Activated CD4-positive, alpha-beta T cell treated with anti-CD3 and anti-CD28 coated beads, Interleukin-2, amount 10 ng/mL, durations not matched to agents 24 days and 14 days (primary cell): Measurements from ENCODE around the gene DNAH14. TPM values are rescaled to one million over a fixed set of nuclear protein-coding genes. Genes with fewer than 3 reads are reported as not detected.
"Not testable (repeated sequence)": the region's sequence is repeated elsewhere in the genome, so short reads cannot be mapped to it uniquely, and the experiment has no call there.

Experiments used
- DNase-seq: peaks from one replicate; pipeline ENCODE4 v3.0.0; 2022
- H3K27ac Mint-ChIP-seq: one replicate; pipeline ENCODE4 v1.8.0; 2022; ENCODE audit warnings: mild to moderate bottlenecking, mixed read lengths
- H3K27me3 Mint-ChIP-seq: one replicate; pipeline ENCODE4 v1.8.0; 2022; ENCODE audit warnings: mixed read lengths
- H3K36me3 Mint-ChIP-seq: one replicate; pipeline ENCODE4 v1.8.0; 2022; ENCODE audit warnings: low read depth, mild to moderate bottlenecking, mixed read lengths
- H3K4me1 Mint-ChIP-seq: one replicate; pipeline ENCODE4 v1.8.0; 2021; ENCODE audit warnings: mixed read lengths
- H3K4me3 Mint-ChIP-seq: one replicate; pipeline ENCODE4 v1.8.0; 2022; ENCODE audit warnings: mild to moderate bottlenecking, moderate library complexity, mixed read lengths
- H3K9me3 Mint-ChIP-seq: one replicate; pipeline ENCODE4 v1.8.0; 2021; ENCODE audit warnings: mixed read lengths
- intact Hi-C: fragments of 100-400 bp; cut with micrococcal nuclease; formaldehyde crosslinking; loops from one replicate; pipeline ENCODE4 v1.15.1; 2023
- total RNA-seq: library from RNA; stranded (reverse); gene quantifications from 2 replicates; pipeline ENCODE4 v1.2.3, GENCODE V29; 2022

The DNAH14 gene
- total RNA-seq = 0.57 TPM in 1 of 2 replicates, not detected in the other

DNA sequence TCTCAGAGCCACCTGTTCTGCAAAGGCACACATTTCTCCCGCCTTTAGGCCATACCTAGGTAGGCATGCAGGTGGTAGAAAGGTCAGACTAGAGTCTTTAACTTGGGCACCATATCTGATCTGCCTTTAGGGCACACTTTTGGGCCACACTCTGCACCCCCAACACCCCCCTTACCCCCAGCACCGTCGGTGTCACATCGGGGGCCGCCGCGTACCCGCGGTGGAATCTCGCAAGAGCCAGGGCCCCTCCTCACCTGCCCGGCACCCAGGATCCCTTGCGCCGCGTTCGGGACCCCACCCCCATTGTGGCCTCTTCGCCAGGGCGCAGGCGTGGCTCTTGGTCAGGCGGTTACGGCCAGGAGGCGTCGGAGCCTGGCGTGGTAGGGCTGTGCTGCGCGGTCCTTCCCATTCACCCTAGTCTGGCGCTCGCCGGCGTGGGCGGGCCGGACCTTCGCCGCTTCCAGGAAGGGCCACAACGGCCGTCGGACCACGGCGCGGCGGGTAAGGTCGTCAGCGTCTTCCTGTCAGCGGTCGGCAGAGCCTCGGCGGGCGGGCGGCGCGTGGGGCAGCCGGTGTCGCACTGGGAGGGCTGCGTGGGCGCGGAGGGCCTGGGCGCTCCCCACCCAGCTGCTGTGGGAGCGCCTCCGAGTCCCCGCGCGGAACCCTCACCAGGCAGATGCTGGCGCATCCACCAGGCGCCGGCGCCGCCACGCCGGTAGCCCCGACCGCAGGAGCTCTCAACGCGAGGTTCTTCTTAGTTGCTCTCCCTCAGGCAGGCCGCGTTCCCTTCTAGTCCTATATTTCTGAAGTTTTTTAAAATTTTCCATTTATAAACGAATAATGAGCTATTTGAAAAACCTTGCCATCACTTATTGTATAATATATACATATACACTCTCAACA lies at the start of gene DNAH14:
TSS of gene DNAH14 (plus strand) at position 341 of the 903 bp plus-strand sequence. CDS start 23,028 bp downstream, outside the sequence.
- peak within 1 kb of the TSS; percentile 30 for H3K4me3 Mint-ChIP-seq
- H3K36me3 Mint-ChIP-seq = no peaks in the 10 kb centered on the region
- no peaks in the 10 kb centered on the region for H3K4me1 Mint-ChIP-seq
- intact Hi-C loops = loop anchor here (10.0 kb wide), 1 partner anchor 775 kb away; no protein-coding TSS in a partner anchor
- no peak within 1 kb of the TSS for H3K27ac Mint-ChIP-seq
- H3K9me3 Mint-ChIP-seq = peaks cover 16% of the 10 kb centered on the region
- peaks cover 23% of the 10 kb centered on the region for H3K27me3 Mint-ChIP-seq
- DNase-seq = no peak

DNA sequence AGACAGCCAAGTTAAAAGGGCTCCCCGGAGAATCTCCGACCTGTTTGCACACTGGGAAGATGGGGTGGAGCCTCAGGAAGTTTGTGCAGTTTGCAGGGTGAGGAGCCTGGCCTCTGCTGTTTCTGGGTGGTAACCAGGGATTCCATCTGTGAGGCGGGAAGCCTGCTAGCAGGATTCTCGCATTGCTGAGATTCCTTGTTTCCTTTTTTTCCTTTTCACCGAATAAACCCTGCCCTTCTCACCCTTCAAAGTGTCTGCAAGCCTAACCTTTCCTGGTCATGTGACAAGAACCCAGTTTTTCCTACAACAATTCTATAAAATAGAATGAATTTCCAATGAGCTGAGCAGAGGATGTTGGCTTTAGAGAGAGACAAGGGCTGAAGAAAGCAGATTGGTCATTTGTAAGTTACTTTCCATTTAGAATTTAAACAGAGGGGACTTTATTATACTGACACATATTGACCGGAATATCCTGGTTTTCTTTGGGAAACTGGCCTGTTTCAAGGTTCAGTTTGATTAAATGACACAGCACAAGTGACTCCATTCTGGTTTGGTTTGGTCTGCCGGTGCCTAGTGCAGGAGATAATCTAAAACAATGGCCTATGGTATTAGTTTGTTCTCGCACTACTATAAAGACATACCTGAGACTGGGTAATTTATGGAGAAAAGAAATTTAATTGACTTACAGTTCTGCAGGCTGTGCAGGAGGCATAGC lies 48.7 kb upstream of the DNAH14 start:
- Mint-ChIP-seq H3K27ac (no peak overlapping the region), H3K4me1 (no peaks in the 10 kb centered on the region), H3K36me3 (no peaks in the 10 kb centered on the region), H3K27me3 (peaks cover 9% of the 10 kb centered on the region), H3K4me3 (no peak overlapping the region), H3K9me3 (peaks cover 4% of the 10 kb centered on the region)
- no peak for DNase-seq
- intact Hi-C loops = no loop called here

DNA sequence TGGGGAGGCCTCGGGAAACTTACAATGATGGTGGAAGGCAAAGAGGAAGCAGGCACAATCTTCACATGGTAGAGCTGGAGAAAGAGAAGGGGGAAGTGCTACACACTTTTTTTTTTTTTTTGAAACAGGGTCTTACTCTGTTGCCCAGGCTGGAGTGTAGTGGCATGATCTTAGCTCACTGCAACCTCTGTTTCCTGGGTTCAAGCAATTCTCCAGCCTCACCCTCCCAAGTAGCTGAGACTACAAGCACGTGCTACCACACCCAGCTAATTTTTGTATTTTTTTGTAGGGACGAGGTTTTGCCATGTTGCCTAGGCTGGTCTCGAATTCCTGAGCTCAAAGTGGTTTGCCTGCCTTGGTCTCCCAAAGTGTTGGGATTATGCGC lies 48.2 kb upstream of the DNAH14 start:
- DNase-seq = not testable (repeated sequence)

DNA sequence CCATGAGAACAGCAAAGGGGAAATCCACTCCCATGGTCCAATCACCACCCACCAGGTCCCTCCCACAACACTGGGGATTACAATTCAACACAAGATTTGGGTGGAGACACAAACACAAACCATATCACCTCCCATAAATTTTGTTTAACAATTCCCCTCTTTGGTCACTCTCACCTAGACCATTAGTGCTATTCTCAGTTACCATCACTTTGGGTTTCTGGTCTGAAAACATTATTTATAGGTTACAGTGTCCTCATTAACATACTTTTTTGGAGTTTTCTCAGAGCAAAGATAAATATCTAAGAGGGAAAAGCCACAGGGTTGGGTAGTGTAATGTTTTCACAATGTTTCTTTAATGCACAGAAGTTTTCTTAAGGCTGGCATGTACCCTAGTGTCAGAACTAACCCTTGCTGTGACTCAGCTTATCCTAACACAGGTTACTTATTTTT lies 47.7 kb upstream of the DNAH14 start:
- Mint-ChIP-seq H3K27me3 (peaks cover 2% of the 10 kb centered on the region), H3K4me3 (no peak overlapping the region), H3K9me3 (peaks cover 7% of the 10 kb centered on the region), H3K27ac (no peak overlapping the region), H3K36me3 (no peaks in the 10 kb centered on the region), H3K4me1 (no peaks in the 10 kb centered on the region)
- intact Hi-C loops = no loop called here
- no peak for DNase-seq

More for the DNA sequence above, 48.2 kb upstream of the DNAH14 start:
- H3K9me3 Mint-ChIP-seq, H3K4me1 Mint-ChIP-seq, intact Hi-C loops, H3K4me3 Mint-ChIP-seq, H3K36me3 Mint-ChIP-seq, H3K27ac Mint-ChIP-seq, H3K27me3 Mint-ChIP-seq: not testable (repeated sequence)

DNA sequence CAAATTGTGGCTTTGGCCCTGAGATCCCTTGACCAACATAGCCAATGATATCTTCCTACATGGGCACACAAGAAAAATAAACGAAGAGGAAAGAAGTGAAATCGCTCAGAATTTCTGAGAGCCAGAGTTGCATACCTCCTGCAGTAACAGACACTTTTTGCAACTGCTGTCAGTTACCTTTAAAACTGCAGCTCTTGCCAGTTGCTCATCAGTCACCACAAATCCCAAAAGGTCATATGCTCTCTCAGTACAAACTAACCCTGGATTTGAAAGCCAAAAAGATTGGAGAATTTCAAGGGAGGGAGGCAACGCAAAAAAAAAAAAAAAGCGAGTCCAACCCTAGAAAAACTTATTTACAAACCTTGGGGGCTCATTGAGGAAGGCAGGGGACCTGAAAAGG lies 47.2 kb upstream of the DNAH14 start:
- no peaks in the 10 kb centered on the region for H3K4me1 Mint-ChIP-seq
- H3K9me3 Mint-ChIP-seq = peaks cover 7% of the 10 kb centered on the region
- H3K27me3 Mint-ChIP-seq = peaks cover 2% of the 10 kb centered on the region
- H3K4me3 Mint-ChIP-seq = no peak overlapping the region
- H3K36me3 Mint-ChIP-seq = no peaks in the 10 kb centered on the region
- no peak overlapping the region for H3K27ac Mint-ChIP-seq
- no peak for DNase-seq
- intact Hi-C loops = no loop called here

DNA sequence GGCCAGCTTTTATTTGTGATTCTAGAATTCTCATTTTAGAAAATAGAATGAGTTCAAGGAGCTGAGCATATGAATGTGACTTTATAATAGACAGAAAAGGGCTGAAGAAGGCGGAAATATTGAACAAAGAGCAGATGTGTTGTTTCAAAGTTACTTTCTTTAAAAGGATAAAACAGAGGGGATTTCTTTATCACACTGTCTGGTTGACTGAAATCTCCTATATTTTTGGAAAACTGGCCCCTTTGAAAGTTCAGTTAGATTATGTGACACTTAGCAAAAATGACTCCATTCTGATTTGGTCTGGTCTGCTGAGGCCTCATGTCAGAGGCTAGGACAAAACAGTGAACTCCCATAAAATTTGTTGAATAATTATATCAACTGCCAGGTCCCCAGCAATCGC lies 46.4 kb upstream of the DNAH14 start:
- Mint-ChIP-seq H3K36me3 (no peaks in the 10 kb centered on the region), H3K4me1 (no peaks in the 10 kb centered on the region), H3K27ac (no peak overlapping the region), H3K4me3 (no peak overlapping the region), H3K27me3 (peaks cover 2% of the 10 kb centered on the region), H3K9me3 (peaks cover 7% of the 10 kb centered on the region)
- intact Hi-C loops = no loop called here
- DNase-seq = no peak

DNA sequence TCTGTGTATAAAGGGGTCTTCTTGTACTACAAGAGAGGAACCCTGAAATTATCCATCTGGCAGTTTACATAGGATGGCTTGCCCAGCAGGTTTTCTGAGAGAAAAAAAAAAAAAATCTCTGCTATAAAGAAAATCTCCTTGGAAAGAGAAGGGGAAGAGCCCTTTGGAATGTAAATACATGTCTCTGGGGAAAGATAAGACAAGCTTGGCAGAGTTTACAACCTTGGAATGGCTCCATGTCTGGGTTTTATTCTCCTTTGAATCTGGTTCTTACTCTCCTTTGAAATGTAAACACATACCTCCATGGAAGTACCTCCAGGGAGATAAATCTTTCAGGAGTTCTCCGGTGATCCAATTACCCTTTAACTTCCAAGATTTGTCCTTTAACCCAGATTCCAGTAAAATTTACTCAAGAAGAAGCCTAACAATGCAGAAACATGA lies 45.1 kb upstream of the DNAH14 start:
- intact Hi-C loops = no loop called here
- Mint-ChIP-seq H3K36me3 (no peaks in the 10 kb centered on the region), H3K27me3 (no peaks in the 10 kb centered on the region), H3K4me3 (no peak overlapping the region), H3K4me1 (no peaks in the 10 kb centered on the region), H3K27ac (no peak overlapping the region), H3K9me3 (peaks cover 7% of the 10 kb centered on the region)
- DNase-seq = no peak

DNA sequence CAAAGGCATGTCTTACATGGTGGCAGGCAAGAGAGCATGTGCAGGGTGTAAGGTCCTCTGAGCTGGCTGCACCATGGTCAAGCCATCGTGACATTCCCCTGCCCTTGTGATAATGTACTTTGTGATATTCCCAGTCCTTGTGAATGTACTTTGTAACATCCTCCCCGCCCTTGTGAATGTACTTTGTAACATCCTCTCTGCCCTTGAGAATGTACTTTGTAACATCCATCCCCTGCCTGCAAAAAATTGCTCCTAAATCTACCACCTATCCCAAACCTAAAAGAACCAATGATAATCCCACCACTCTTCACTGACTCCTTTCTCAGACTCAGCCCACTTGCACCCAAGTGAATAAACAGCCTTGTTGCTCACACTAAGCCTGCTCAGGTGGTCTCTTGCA lies 44.1 kb upstream of the DNAH14 start:
- H3K4me3 Mint-ChIP-seq, DNase-seq, H3K27me3 Mint-ChIP-seq, H3K27ac Mint-ChIP-seq, intact Hi-C loops, H3K9me3 Mint-ChIP-seq, H3K4me1 Mint-ChIP-seq, H3K36me3 Mint-ChIP-seq: not testable (repeated sequence)

DNA sequence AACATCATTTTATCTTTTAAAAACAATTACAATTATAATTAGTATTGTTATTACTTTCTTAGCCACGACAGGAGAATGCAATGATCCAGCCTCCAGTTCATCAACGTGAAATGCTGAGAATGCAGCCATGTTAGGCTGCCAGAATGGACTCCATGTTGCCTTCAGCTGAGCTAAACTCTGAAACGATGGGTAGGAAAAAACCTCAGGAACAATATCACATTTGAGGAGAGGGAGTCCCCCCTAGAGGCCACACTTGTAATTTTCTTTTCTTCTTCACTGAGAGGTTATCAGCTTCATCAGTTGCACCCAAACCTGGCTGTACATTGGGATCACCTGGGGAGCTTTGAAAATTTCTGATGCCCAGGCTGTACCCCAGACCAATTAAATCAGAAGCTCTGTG lies 34.6 kb upstream of the DNAH14 start:
- Mint-ChIP-seq H3K9me3 (no peaks in the 10 kb centered on the region), H3K4me3 (no peak overlapping the region), H3K36me3 (no peaks in the 10 kb centered on the region), H3K27me3 (peaks cover 3% of the 10 kb centered on the region), H3K27ac (no peak overlapping the region), H3K4me1 (no peaks in the 10 kb centered on the region)
- intact Hi-C loops = no loop called here
- DNase-seq = no peak

DNA sequence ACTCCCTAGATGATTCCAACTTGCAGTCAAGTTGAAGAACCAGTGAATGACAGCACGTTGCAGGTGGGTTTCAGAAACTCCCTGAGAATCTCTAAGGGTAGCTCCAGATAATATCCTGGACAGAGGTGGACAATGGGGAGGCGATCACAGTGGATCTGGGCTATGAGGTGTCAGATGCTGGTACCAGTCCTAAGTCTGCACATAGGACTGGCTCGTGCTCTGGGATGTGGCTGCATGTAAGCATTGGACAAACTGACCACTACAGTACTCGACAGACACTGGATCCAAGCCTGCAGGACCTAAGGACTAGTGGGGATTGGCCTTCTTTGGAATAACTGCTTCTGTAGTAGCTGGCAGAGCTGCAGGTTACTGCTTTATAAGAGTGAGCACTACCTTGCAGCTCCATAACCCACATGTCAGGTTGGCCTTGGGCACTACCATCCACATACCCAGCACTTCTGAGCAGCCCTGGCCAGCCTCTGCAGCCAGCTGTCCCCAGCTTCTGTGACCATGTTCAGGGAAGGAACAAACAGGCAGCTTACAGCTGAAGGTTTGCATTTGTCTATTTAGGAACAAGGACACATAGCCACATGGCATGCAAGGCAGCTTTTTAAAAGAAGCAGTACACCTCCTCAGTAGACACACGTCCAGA lies 33.2 kb upstream of the DNAH14 start:
- DNase-seq = no peak

DNA sequence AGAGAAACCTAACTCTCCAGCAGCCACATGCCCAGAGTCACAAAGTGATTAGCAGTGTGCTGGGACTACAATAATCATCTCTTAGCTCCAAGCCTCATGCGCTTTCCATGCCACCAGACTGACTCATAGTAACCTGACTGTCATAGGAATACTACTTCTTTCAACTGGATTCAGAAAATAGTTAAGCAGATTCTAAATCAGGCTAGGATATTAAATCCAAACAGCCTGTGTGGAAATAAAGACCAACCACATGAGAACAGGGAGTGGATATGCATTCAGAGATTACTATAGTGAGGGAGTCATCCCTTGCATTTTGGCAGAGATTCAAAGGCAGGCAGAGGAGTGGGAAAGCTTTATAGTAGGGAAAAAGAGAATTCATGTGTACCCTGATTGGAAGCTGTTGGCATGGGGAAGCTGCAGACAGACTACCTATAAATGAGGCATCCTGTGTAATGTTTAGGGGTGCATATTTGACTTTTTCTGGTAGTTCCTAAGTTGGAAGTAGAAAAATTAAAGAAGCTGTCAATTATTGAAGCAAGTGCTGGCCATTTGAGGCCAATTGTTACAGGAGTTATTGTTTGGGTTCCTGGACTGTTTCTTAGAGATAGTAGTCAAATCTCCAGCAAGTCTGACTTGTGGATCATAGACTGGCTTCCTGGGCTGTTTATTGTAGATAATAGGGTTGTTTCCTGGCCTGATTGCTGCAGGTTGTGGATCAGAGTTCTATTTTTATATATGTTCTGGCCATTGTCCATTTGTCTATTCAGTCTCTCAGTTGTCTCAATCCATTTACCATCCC lies 31.7 kb upstream of the DNAH14 start:
- Mint-ChIP-seq H3K4me1 (no peaks in the 10 kb centered on the region), H3K27me3 (peaks cover 11% of the 10 kb centered on the region), H3K27ac (no peak overlapping the region), H3K36me3 (no peaks in the 10 kb centered on the region), H3K9me3 (no peaks in the 10 kb centered on the region), H3K4me3 (no peak overlapping the region)
- intact Hi-C loops = no loop called here
- DNase-seq = no peak

More for the DNA sequence above, 33.2 kb upstream of the DNAH14 start:
- intact Hi-C loops = no loop called here
- no peaks in the 10 kb centered on the region for H3K9me3 Mint-ChIP-seq
- no peak overlapping the region for H3K27ac Mint-ChIP-seq
- H3K4me3 Mint-ChIP-seq = no peak overlapping the region
- no peaks in the 10 kb centered on the region for H3K4me1 Mint-ChIP-seq
- peaks cover 5% of the 10 kb centered on the region for H3K27me3 Mint-ChIP-seq
- H3K36me3 Mint-ChIP-seq = no peaks in the 10 kb centered on the region

DNA sequence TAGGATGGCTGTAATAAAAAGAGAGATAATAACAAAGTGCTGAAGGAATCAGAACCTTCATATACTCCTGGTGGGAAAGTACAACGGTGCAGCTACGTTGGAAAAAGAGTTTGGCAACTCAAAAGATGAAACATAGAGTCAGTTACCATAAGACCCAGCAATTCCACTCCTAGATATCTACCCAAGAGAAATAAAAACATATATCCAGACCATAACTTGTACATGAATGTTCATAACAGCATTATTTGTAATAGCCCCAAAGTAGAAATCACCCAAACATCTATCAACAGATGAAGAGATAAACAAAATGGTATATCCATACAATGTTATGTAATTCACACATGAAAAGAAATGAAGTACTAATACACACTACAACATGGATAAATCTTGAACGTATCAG lies 30.5 kb upstream of the DNAH14 start:
- Mint-ChIP-seq H3K27me3 (peaks cover 11% of the 10 kb centered on the region), H3K27ac (no peak overlapping the region), H3K9me3 (no peaks in the 10 kb centered on the region), H3K36me3 (no peaks in the 10 kb centered on the region), H3K4me1 (no peaks in the 10 kb centered on the region), H3K4me3 (no peak overlapping the region)
- intact Hi-C loops = no loop called here
- no peak for DNase-seq

DNA sequence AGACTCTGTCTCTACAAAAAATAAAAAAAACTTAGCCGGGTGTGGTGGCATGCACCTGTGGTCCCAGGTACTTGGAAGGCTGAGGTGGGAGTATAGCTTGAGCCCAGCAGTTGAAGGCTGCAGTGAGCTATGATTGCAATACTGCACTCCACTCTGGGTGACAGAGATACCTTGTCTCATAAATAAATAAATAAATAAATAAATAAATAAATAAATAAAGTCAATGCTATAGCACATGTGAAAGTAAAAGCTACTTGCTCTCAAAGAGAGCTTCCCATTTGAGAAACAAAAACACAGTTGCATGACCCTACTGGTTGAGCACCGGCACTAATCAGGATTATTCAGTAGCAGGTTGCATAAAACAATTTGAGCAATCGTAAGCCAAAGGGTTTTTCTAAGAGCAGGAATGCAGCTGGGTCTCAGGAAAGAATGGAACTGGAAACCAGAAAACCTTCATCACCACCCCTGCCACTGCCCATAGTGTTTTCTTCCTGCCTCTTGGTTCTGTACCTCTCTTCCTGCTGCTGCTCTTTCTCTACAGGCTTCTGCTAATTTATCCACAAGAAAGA lies 29.3 kb upstream of the DNAH14 start:
- no peak overlapping the region for H3K27ac Mint-ChIP-seq
- no peak overlapping the region for H3K4me3 Mint-ChIP-seq
- intact Hi-C loops = no loop called here
- H3K27me3 Mint-ChIP-seq = peaks cover 15% of the 10 kb centered on the region
- H3K4me1 Mint-ChIP-seq = no peaks in the 10 kb centered on the region
- H3K36me3 Mint-ChIP-seq = no peaks in the 10 kb centered on the region
- no peak for DNase-seq
- no peaks in the 10 kb centered on the region for H3K9me3 Mint-ChIP-seq
